HG03064 (cell line): ENCODE data around the gene TMA16.
"Not testable (repeated sequence)": the region's sequence is repeated elsewhere in the genome, so short reads cannot be mapped to it uniquely, and the experiment has no call there.

Experiments used
- ATAC-seq: cut with Tn5 transposase; IDR thresholded peaks from one replicate; pipeline ENCODE4 v1.9.1; 2021; ENCODE audit warnings: low read depth; ENCODE audit not compliant: unreplicated experiment

The TMA16 gene

DNA sequence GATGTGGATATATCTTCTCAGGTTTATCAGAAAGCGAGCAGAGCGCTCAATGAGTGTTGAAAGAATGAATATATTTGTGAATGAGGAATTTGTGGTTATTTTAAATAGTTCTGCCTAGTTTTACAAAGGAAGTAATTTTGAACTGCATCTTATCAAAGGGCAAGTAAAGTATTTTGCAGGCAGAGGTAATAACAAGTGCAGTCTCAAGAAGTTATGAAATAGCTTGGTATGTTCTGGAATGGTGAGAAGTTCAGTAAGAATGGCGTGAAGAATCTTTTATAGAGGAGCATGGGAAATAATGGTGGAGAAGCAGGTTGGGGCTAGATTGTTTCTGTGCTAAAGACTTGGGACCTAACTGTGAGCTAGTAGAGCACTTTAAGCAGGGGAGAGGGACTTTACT, 10.9 kb downstream of the TMA16 start:
- no peak for ATAC-seq

DNA sequence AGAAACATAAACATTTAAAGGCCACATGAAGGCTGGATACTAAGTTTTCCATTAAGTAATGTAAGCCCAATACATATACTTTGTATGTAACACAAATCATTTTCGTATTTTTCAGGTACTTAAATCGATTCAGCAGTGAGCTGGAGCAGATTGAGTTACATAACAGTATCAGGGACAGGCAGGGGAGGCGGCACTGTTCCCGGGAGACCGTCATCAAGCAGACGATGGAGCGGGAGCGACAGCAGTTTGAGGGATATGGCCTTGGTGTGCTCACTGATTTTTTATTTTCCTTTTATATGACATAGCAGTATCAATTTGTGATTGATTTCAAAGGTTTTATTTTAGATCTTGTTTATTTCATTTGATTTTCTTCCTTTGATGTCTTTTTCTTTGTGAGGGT, 20.7 kb downstream of the TMA16 start:
- ATAC-seq = no peak

DNA sequence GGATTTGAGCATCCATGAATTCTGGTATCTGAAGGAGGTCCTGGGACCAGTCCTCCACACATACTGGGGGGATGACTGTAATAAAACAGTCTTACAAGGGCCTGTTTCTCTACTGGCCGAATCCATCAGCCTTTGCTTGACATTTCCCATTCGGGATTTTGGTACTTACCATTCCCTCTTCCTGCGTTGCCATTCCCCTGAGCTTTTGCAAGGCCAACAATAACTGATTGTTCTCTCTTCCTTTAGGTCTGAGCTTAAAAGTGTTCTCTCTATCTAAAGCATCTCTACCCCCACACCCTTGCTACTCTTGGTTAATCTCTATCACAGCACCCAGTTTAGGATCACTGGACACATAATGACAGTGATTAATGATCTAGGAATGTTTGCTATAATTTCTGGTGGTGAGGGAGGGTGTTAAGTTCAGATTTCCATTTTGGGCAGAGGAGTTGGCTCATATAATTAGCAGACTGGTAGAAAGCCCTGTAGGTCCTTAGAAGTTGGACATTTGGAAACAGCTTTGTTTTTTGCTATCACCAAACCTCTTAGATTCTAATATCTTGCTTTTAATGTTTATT, 29.4 kb downstream of the TMA16 start:
- ATAC-seq = no peak

DNA sequence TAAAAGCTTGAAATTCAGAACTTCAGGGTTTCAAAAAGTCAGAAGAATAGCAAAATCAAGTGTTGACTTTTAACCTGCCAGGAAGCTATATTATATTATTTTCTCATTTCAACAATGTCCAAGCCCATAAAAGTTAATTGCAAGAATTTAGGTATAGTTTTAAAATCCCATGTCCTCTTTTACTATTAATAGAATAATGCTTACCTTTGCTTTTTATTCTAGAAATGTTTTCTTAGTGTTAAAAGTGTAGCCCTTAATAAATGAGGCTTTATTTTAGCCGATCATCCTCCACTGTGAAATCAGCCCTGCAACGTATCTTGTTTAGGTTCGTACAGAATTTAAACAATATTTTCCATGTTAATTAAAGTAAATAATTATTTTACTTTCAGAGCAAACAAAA, 31.5 kb downstream of the TMA16 start:
- no peak for ATAC-seq

DNA sequence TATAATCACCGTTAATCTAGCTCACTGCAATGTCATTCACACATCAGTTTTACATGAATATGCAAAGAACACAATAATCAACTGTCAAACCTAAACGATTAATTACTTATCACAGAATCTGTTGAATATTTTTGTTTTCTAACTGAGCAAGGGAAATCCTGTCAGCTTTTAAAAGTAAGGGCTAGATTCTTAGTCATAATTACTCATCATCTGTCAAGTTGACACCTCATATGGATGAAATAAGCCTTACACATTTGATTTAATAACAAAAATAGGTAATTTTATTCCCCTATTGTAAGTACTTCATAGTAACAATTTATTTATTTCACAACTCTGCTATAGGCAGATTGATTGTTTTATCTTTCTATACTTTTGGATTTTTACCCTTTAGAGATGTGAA, 32.7 kb downstream of the TMA16 start:
- no peak for ATAC-seq

DNA sequence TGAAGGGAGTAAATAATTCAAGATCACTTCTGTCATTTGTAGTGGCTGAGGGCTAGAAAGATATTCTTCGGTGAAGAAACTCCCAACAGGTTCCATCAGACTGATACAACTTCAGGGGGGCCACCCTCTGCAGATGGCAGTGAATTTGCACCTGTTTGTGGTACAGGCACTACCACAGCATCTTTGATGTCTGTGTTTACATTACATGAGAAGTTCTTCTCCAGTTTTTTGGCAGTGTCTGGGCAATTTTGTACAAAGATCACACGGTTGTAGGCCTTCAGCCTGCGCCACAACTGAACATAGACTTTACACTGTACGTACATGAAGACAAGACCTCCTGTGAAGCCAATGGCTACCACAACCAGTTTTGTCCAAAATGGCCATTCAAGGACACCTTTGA, 34.2 kb downstream of the TMA16 start:
- ATAC-seq = no peak

DNA sequence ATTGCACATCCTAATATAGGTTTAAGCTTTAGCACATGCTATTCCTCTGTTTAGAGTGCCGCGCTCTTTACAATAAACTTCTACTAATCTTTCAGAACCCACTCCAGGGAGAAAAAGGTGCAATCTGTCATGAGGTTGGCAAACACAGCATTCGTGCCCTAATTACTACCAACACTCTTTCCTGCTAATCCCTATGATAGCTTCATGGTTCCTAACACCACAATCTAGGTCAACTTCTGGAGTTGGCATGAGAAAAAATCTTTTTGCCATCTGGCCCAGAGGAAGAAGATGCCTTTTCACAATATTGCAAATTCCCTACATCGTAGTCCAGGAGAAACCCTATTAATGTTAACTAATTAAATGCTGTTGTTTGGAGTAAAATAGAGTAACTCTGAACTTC, 39.6 kb downstream of the TMA16 start:
- no peak for ATAC-seq

DNA sequence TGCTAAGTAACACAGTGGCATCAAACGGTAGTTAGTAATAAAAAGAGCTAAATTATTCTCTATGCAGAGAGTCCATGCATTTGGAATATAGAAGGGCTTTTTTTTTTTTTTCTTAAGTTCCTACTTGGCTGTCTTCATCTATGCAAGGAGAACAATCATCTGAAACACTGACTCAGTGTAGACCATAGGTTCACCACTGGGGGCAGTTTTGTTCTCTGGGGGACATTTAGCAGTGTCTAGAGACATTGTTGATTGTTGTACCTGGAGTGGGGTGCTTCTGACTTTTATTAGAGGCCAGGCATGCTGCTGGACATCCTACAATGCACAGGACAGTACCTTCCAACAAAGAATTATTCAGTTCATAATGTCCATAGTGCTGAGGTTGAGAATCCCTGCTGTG, 41.2 kb downstream of the TMA16 start:
- ATAC-seq = no peak

DNA sequence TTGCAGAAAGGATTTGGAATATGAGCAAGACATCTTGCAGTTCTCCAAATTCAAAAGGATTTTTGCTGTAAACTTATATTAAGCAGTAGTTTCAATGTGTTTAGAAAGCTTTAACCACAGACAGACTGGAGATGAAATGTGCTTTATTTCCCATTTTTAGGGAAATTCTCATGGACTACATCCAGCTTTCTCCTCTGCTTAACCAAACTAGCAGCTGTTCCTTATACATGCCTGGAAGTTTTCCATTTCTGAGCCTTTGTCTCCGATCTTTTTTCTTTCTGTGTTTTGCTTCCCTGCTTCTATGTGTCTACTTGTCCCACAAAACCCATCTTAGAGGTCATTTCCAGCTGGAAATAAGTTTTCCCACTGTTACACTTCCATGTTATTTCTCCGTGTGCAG, 41.6 kb downstream of the TMA16 start:
- no peak for ATAC-seq

DNA sequence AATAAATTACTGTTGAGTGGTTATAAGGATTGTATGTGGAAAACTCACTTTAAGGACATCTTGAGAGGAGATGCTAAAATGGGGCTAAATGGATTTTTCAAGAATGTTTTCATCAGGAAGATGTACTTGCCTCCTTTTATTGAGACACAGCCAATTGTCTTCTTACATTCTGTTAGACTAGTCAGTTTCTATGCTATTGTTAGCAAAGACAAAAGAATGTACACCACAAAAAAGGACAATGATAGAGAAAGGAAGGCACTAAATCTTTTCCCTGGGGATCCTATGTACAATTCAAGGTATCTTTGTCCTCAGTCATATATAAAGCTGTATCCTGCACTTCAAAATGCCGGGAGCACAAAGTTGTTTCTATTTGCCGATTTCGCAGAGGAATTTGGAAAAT, 42.6 kb downstream of the TMA16 start:
- ATAC-seq = no peak

DNA sequence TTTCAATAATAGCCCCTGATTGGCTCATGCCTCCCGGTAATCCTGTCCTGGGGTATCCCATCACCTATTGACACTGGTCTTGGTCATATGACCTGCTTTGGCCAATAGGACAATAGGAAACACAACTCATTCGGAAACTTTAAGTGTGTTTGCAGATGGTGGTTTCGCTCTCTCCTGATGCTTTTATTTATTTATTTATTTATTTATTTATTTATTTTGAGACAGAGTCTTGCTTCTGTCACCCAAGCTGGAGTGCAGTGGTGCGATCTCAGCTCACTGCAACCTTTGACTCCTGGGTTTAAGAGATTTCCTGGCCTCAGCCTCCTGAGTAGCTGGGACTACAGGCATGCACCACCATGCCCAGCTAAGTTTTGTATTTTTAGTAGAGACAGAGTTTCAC, 44.3 kb downstream of the TMA16 start:
- not testable (repeated sequence) for ATAC-seq

DNA sequence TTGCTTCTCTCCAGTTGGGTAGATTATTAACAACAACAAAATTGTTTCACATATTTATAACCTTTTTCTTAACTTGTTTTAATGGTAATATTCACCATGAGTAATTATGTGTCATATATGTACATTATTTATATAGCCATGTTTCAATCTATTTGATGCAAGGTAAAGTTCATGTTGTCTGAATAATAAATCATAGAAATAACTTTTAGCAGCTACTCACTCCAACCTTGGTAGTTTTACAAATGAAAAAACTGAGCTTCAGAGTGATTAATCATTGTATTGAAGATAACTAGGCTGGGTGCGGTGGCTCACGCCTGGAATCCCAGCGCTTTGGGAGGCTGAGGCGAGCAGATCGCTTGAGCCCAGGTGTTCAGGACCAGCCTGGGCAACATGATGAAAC, 46.0 kb downstream of the TMA16 start:
- no peak for ATAC-seq

DNA sequence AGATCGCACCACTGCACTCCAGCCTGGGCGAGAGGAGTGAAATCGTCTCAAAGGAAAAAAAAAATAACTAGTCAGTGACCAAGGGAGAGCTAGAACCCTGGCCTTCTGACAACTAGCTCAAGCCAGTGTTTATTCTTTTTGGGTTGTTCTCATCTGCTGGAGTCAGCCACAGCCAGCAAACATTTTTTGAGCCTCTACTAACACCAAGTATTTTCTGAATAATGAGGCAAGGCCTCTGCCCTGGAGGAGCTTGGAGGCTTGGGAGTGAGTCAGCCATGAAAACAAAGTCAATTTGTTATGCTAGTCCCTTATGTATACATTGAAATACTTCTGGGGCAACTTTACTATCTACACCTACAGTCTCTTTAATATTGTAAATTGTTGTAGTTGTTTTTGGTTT, 46.5 kb downstream of the TMA16 start:
- no peak for ATAC-seq

DNA sequence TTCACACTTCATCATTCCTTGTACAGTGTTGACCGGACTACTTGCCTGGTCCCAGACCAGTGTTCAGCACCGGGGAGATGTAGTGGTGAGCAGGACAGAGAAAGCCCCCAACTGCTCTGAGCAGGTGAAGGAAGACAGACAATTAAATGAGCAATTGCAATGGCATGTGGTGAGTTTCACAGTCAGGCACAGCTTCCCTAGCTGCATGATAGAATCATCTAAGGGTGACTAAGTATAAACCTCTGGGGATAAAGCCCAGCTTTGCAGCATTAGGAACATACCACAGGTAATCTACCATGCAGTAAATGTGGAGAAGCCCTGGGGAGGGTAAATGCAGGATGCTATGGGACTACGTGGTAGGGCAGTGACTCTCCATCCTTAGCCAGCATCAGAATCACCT, 47.8 kb downstream of the TMA16 start:
- no peak for ATAC-seq

DNA sequence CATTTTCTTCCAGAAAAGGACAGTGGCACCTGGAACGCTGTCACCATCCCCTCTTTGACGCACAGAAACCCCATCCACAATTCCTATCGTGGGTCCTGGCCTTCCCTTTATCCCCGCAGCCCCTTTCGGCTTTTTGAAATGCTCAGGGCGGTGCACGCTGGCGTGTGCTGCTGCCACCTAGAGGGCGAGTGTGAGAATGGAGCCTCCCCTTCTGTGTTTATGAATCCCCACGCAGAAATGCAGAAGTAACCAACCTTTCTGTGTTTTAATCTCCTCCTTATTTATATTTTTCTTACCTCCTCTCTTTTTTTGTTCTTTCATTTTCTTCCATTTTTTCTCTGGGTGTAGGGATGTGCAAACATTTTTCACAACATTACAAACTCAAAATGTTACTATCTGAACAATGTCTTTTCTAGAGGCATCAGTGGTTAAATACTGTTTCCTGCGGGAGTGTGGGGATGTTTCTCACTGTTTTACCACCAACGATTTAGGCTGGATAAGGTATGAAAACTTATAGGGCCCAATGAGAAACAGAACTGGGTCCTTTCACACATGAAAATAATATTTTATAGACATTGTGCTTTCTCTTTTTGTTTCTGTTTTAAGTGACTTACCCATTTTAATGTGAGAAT, 50.0 kb downstream of the TMA16 start:
- ATAC-seq = peak; percentile 82

DNA sequence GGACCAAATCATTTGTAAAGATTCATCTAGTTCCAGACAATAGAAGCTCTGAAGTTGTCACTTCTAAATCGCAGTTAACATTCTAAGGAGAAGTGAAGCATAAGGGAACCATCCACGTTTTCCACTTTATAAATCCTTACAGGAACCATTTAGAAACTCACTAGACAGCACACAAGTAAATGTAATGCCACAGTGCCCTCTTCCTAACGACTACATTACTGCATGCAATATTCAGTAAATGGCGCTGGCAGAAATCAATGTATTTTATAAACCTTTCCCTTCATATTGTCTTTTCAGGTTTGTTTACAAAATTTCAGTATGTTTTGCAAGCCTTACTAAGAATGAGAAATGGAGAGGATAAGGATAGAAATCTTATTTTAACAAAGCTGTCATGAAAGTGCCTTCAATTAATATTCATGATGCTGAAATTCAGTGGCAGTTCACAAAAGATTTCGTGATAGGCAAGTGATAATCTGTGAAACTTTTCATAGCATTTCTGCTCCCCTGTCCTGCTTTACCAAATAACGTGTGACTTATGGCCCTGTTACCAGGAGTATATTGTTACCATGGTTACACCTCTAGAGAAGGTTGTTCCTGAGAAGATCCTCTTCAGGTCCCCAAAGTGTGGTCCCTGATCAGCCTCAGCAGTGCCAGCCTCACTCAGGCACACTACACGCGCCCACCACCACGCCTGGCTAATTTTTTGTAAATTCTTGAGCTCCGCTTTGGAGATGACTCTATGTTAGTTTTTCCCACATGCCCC, 54.2 kb downstream of the TMA16 start:
- no peak for ATAC-seq

DNA sequence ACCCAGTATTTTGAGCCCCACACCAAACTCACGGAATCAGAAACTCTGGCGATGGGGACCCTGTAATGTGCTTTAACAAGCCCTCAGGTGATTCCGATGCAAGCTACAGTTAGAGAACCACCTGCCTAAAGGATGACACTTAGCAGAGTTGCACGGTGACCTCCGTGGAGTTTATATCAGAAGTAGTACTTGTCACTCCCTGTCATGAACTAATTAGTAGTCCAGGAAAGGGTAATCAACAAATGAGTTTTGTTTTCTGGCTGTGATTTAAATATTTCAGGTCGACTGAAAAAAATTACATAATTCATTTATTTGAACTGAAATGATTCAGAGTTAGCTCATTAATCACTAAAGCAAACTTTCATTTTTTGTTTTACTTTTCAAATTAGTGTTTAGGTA, 56.4 kb downstream of the TMA16 start:
- no peak for ATAC-seq

DNA sequence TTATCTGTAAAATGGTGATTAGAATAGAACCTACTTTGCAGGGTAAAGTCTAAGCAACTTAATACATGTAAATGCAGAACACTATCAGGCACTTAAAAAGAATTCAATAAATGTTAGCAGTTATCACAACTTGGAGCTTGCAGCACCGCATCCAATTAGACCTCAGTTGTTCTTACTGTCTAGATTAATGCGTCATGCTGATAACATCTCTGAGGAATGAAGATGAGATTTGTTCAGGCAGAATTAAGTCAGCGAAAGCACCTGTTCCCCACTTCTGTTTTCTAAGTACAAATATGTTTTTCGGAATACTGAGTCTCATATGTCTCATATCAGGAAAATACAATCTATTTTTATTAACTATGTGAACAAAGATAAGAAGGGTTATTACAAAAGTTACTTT, 58.7 kb downstream of the TMA16 start:
- no peak for ATAC-seq

DNA sequence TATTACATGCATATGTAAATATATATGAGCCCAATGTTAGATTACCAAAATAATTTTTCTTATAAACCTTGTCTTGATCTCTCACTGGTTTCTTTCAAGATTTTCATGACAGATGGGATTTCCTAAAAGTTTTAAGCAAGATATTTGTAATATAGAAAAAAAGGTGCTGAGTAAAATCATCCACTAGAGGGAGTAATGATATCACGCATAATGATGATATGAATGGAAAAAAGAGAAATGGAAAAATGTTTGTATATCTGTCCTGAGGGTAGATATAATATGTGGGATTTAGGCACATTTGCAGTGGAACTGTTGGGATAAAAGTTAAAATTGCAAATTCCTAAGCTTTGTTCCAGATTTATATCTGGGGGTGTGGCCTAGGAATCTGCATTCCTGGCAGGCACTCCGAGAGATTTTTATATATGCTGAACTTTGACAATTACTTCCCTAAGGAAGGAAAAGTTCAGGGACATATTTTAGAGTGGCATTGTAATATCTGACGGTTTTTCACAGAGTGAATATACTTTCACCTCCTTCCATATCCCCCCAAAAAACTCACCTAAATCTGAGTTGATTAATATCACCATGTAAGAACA, 60.5 kb downstream of the TMA16 start:
- ATAC-seq = no peak

DNA sequence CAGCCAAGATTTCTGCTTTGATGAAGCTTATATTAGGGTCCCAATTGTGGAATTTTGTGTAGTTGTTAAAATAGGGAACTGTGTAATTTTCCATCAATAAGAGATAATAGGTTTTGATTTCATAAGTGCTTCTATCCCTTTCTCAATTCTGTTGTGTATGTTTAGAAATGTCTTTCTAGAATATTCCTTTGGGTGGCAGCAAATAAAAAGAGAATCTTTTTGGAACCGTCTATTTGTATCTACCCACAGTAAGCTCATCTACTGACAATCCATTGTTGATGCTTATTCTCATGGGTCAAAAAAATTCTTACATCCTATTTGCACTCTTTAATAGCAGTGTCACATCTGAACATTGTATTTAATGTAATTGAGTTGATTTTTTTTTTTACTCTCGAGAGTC, 61.7 kb downstream of the TMA16 start:
- ATAC-seq = no peak

DNA sequence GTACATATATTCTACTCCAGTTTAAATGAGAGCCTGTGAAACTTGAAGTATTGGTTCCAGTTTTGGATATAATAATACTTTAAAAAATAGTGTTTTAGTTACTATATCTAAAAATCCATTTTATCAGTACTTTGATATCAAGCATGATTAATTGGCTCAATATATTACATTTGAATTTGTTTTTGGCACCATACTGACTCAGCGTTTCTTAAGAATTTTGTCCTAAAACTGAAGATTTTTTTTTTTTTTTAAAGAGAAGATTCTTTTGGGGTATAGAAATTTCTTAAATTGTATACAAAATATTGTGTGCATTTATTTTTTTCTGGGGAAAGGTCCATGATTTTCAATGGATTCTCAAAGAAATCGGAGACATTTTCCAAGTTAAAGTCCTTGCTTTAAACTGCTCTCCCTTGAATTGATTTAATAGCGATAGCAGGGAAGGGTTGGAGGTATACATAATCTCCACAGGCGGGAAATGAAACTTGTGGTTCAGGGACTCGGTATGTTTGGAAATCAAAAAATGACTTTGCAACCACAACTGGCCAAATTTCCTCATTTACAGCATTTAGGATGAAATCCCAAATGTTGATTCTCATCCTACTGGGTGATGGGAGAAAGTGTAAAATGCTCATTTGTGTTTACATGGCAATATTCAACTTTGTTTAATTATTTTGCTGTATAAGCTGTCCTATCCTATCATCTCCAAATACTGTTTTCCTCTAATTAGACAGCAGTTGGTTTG, 62.3 kb downstream of the TMA16 start:
- no peak for ATAC-seq
